Stomach (tissue), 9 donors: ENCODE results near the gene NSFL1C. TPM values are rescaled to one million over a fixed set of nuclear protein-coding genes. Genes with fewer than 3 reads are reported as not detected.

Source experiments
- DNase-seq, 2 donors: peaks; one replicate each; pipeline versions ENCODE4 v3.0.0 to v3.0.0-alpha.2; 2013 to 2019
- H3K27ac ChIP-seq, 5 donors: fragments of 200-600 bp in 4 of 5; sonication (generic) in 4 of 5; one replicate each; pipeline ENCODE4 v1.5.1; 2013 to 2019; ENCODE audit warnings: mild to moderate bottlenecking in 1 of 5, moderate library complexity in 1 of 5
- H3K27me3 ChIP-seq, 3 donors: fragments of 200-600 bp; sonication (generic); one replicate each; pipeline ENCODE4 v1.5.1; 2017 to 2019; ENCODE audit warnings: mixed run types in 1 of 3
- H3K36me3 ChIP-seq, 4 donors: fragments of 200-600 bp; sonication (generic); 1 replicate in 3 of 4; 2 replicates in 1 of 4; pipeline ENCODE4 v1.5.1; 2016 to 2019
- H3K4me1 ChIP-seq, 4 donors: fragments of 200-600 bp; sonication (generic); one replicate each; pipeline ENCODE4 v1.5.1; 2016 to 2019
- H3K4me3 ChIP-seq, 4 donors: fragments of 200-600 bp; sonication (generic) in 3 of 4; one replicate each; pipeline ENCODE4 v1.5.1; 2016 to 2019; ENCODE audit warnings: mild to moderate bottlenecking in 1 of 4
- H3K9me3 ChIP-seq, 4 donors: fragments of 200-600 bp; sonication (generic); one replicate each; pipeline ENCODE4 v1.5.1; 2016 to 2019
- EP300 ChIP-seq: sonication (generic); formaldehyde crosslinking; IDR thresholded peaks from one replicate; pipeline ENCODE4 v1.6.1; 2017; ENCODE audit warnings: antibody characterized with exemption
- POLR2A ChIP-seq, 4 donors: fragments of 450-650 bp; IDR thresholded peaks; one replicate each; pipeline ENCODE4 v1.6.1; 2016; ENCODE audit warnings: antibody characterized with exemption in 4 of 4, control low read depth in 2 of 4, mild to moderate bottlenecking in 1 of 4, moderate library complexity in 1 of 4
- POLR2AphosphoS5 ChIP-seq, 3 donors: sonication (generic); formaldehyde crosslinking; IDR thresholded peaks; one replicate each; pipeline ENCODE4 v1.6.1; 2016; ENCODE audit warnings: antibody characterized with exemption in 3 of 3
- WGBS, 5 donors: extraction: QIAGEN DNeasy Blood & Tissue Kit in 3 of 5; methylation state at CpG; one replicate each; pipeline versions ENCODE4 v1.1.5 to v1.1.7; 2013 to 2018; 5-methylcytosine and 5-hydroxymethylcytosine counted together
- intact Hi-C: fragments of 100-400 bp; cut with DNase I; formaldehyde crosslinking; loops from one replicate; pipeline ENCODE4 v1.15.1; 2023; ENCODE audit warnings: low total_unique reads
- polyA plus RNA-seq, 3 donors: library from polyadenylated mRNA; stranded (reverse); fragments of 200-250 nt; gene quantifications; one replicate each; pipeline ENCODE4 v1.2.3, GENCODE V29; 2013
- total RNA-seq, 5 donors: library from RNA; depleted of rRNA; stranded (reverse); fragments of >200 nt; gene quantifications; one replicate each; pipeline versions ENCODE4 v1.1.0 to v1.2.3, GENCODE V29; 2014 to 2016
- TF ChIP-seq, protein P1 (sequence below), 7 experiments: fragments of 450-650 bp in 4 of 7; fragments of 200-600 bp in 3 of 7; sonication (generic) in 3 of 7; IDR thresholded peaks; one replicate each; pipeline ENCODE4 v1.5.1; 2016 to 2019; ENCODE audit warnings: antibody characterized with exemption in 7 of 7, control low read depth in 2 of 7, mild to moderate bottlenecking in 1 of 7
- donor health status: healthy with polysubstance abuse.
- donor health status: Bipolar disorder and iron deficiency.
- donor health status: healthy.

The NSFL1C gene
- total and polyA plus RNA-seq, 8 donors: 13.4 to 83.4 (median 42.1) TPM

DNA sequence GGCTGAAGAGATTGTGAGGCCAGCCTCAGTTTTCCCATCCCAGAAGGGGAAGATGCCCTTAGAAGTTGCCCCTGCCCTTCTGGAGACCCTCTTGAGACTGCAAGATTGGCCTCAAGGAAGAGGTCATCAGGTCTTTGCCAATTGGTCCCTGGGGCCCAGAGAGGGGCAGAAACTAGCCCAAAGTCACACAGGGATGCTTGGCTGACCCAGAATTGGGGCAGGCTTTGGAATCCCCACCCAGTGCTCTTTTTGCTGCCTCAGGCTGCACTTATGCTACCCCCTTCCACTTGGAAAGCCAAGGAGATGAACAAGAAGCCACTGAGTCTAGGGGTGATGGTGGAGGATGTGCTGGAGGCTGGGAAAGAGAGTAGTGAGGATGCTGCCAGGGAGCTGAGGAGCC lies 48.9 kb downstream of the NSFL1C start:
- Histone ChIP-seq H3K27ac (no peak overlapping the region), H3K4me1 (no peaks in the 10 kb centered on the region), H3K36me3 (no peaks in the 10 kb centered on the region), H3K4me3 (no peak overlapping the region), H3K27me3 (peaks cover 0 to 22% (median 0%) of the 10 kb centered on the region in 3 donors), H3K9me3 (peaks cover 0 to 9% (median 8%) of the 10 kb centered on the region in 4 donors)
- no peak for TF ChIP-seq EP300
- no peak for DNase-seq
- intact Hi-C loops: no loop called here

DNA sequence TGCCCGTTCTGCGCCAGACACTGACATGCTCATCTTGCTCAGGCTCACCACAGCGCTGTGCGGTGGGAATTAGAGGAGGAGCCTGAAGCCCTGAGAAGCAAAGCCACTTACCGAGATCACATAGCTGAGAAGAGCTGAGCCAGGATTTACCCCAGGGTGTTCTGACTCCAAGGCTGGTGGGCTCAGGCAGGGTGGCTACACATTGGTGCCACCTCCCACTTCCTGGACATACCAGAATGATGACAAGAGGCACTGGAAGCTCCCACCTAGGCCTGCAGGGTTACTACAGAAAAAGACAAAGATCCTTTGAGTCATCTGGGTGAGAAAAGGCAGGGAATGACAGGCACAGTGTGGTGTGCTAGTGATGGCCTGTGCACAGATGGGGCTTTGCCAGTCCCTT lies 49.4 kb downstream of the NSFL1C start:
- Histone ChIP-seq H3K4me3 (no peak overlapping the region), H3K9me3 (peaks cover 0 to 9% (median 8%) of the 10 kb centered on the region in 4 donors), H3K4me1 (no peaks in the 10 kb centered on the region), H3K27me3 (peaks cover 0 to 17% (median 0%) of the 10 kb centered on the region in 3 donors), H3K36me3 (no peaks in the 10 kb centered on the region), H3K27ac (no peak overlapping the region)
- TF ChIP-seq, protein P1, sequence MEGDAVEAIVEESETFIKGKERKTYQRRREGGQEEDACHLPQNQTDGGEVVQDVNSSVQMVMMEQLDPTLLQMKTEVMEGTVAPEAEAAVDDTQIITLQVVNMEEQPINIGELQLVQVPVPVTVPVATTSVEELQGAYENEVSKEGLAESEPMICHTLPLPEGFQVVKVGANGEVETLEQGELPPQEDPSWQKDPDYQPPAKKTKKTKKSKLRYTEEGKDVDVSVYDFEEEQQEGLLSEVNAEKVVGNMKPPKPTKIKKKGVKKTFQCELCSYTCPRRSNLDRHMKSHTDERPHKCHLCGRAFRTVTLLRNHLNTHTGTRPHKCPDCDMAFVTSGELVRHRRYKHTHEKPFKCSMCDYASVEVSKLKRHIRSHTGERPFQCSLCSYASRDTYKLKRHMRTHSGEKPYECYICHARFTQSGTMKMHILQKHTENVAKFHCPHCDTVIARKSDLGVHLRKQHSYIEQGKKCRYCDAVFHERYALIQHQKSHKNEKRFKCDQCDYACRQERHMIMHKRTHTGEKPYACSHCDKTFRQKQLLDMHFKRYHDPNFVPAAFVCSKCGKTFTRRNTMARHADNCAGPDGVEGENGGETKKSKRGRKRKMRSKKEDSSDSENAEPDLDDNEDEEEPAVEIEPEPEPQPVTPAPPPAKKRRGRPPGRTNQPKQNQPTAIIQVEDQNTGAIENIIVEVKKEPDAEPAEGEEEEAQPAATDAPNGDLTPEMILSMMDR (IDR thresholded peaks at IDR 0.05): no peak
- TF ChIP-seq POLR2AphosphoS5 (IDR thresholded peaks at IDR 0.05) (no peak), POLR2A (IDR thresholded peaks at IDR 0.05) (no peak), EP300 (no peak)
- WGBS, 5 donors: 60 to 72% (median 71%) methylated on average over 5 of the region's 5 CpGs
- intact Hi-C loops: no loop called here
- DNase-seq: no peak

DNA sequence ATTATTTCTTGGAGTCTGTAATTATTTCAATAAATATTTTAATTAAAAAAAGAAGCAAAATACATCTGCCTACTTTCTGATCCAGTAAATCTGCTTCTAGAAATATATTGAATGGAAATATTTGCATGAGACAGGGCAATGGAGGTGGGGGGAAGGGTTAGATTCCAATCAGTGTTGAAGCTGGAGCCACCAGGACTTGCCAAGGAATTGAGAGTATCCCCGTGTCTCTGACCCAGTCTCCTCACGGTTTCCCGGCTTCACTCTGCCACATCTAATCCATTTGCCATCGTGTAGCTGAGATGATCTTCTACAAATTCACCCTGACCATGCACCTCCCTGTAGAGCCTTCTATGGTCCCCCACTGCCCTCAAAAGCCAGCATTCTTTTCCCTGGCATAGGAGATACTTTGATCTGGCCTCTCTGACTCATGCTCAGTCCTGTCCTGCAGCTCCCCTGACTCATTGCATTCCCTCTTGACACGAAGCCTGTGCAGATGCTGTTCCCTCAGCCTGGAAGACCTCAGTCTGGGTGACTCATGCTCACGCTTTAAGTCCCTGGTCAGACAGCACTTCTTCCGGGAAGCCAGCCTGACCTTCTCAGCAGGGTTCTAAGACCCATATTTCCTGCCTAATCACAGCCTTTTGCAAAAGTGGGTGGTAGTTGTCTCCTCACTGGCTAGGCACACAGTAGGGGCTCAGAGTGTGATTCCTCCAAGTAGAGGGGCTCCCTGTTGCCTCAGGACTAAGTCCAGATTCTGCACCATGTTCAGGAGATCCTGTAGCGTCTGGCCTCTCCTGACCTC lies 50.8 kb downstream of the NSFL1C start:
- Histone ChIP-seq H3K9me3 (peaks cover 0 to 6% (median 4%) of the 10 kb centered on the region in 4 donors), H3K27ac (no peak overlapping the region), H3K4me3 (no peak overlapping the region), H3K27me3 (peaks cover 0 to 17% (median 0%) of the 10 kb centered on the region in 3 donors), H3K4me1 (no peaks in the 10 kb centered on the region), H3K36me3 (no peaks in the 10 kb centered on the region)
- WGBS, 5 donors: 61 to 72% (median 69%) methylated on average over 8 of the region's 8 CpGs
- TF ChIP-seq POLR2AphosphoS5 (IDR thresholded peaks at IDR 0.05) (no peak), POLR2A (IDR thresholded peaks at IDR 0.05) (no peak)
- TF ChIP-seq, protein P1 (IDR thresholded peaks at IDR 0.05): no peak
- intact Hi-C loops: no loop called here
- no peak for DNase-seq

DNA sequence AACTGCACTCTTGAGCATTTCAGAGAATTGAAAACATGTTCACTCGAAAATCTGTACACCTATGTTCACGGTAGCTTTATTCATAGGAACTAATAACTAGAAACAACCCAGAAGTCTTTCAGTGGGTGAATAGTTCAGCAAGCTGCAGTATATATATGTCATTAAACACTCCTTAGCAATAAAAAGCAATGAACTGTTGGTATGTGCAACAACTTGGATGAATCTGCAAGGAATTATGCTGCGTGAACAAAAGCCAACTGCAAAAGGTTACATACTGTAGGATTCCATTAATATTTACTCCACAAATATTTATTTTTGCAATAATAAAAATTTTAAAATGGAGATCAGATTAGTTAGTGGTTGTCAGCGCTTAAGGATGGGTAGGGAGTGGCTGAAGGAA lies 51.7 kb downstream of the NSFL1C start:
- no peak for DNase-seq
- 56 to 68% (median 60%) methylated on average over 4 of the region's 4 CpGs for WGBS, 5 donors
- Histone ChIP-seq H3K36me3 (no peaks in the 10 kb centered on the region), H3K9me3 (no peaks in the 10 kb centered on the region), H3K4me3 (no peak overlapping the region), H3K27ac (no peak overlapping the region), H3K27me3 (peaks cover 0 to 17% (median 0%) of the 10 kb centered on the region in 3 donors), H3K4me1 (no peaks in the 10 kb centered on the region)
- intact Hi-C loops: no loop called here
- TF ChIP-seq POLR2A (IDR thresholded peaks at IDR 0.05) (no peak), EP300 (no peak), POLR2AphosphoS5 (IDR thresholded peaks at IDR 0.05) (no peak)
- TF ChIP-seq, protein P1 (IDR thresholded peaks at IDR 0.05): no peak

DNA sequence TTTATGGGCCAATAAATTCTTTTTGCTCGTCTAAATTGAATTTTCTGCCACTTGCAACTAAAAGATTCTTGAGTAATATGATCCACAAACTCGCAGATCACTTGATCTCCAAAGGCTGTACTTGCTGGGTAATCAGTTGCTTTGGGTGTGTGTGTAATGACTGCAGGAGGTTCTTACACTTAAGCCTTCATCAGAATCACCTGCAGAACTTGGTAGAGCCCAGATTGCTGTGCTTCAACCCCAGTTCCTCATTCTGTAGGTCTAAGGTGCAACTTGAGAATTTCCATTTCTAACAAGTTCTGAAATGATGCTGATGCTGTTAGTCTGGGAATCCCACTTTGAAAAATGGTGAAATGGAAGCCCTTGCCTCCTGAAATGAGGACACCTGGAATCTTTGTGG lies 60.8 kb downstream of the NSFL1C start:
- no peak for DNase-seq
- H3K9me3 ChIP-seq: no peaks in the 10 kb centered on the region
- H3K27me3 ChIP-seq: peaks cover 0 to 11% (median 0%) of the 10 kb centered on the region in 3 donors
- no peaks in the 10 kb centered on the region for H3K36me3 ChIP-seq
- intact Hi-C loops: no loop called here
- 42 to 62% (median 52%) methylated on average over 2 of the region's 2 CpGs for WGBS, 5 donors
- no peak overlapping the region for H3K27ac ChIP-seq
- H3K4me1 ChIP-seq: peaks cover 0 to under 1% (median 0%) of the 10 kb centered on the region in 4 donors
- H3K4me3 ChIP-seq: no peak overlapping the region
- TF ChIP-seq, protein P1 (IDR thresholded peaks at IDR 0.05): no peak
- TF ChIP-seq POLR2AphosphoS5 (IDR thresholded peaks at IDR 0.05): no peak
- TF ChIP-seq EP300: no peak
- TF ChIP-seq POLR2A (IDR thresholded peaks at IDR 0.05): no peak
